ENCODE measurements around the gene UBE2A.

DNA sequence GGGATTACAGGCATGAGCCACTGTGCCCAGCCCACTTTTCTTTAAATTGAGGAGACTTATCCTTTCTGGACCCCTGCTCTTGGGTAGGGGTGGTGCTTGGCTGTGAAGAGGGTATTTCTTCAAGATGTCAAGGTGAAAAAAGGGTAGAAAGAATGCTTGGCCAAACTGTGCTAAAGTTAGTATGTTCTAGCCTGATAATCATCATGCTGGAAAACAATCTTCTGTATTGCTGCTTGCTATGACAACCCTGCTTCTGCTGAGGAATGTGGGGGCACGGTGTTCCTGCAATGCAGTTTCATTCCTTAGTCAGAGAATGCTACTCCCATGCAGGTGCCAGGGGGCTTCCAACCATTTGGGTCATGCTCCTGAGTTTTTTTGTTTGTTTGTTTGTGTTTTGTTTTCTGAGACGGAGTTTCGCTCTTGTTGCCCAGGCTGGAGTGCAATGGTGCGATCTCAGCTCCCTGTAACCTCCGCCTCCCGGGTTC is 4.0 kb upstream of the UBE2A start:
- TF ChIP-seq, protein P1, sequence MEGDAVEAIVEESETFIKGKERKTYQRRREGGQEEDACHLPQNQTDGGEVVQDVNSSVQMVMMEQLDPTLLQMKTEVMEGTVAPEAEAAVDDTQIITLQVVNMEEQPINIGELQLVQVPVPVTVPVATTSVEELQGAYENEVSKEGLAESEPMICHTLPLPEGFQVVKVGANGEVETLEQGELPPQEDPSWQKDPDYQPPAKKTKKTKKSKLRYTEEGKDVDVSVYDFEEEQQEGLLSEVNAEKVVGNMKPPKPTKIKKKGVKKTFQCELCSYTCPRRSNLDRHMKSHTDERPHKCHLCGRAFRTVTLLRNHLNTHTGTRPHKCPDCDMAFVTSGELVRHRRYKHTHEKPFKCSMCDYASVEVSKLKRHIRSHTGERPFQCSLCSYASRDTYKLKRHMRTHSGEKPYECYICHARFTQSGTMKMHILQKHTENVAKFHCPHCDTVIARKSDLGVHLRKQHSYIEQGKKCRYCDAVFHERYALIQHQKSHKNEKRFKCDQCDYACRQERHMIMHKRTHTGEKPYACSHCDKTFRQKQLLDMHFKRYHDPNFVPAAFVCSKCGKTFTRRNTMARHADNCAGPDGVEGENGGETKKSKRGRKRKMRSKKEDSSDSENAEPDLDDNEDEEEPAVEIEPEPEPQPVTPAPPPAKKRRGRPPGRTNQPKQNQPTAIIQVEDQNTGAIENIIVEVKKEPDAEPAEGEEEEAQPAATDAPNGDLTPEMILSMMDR (IDR thresholded peaks at IDR 0.05): no peak
- TF ChIP-seq POLR2AphosphoS5 (IDR thresholded peaks at IDR 0.05) (no peak), POLR2A (IDR thresholded peaks at IDR 0.05) (no peak)
